Measurements from ENCODE around the gene MAP3K1.

Gene MAP3K1

DNA sequence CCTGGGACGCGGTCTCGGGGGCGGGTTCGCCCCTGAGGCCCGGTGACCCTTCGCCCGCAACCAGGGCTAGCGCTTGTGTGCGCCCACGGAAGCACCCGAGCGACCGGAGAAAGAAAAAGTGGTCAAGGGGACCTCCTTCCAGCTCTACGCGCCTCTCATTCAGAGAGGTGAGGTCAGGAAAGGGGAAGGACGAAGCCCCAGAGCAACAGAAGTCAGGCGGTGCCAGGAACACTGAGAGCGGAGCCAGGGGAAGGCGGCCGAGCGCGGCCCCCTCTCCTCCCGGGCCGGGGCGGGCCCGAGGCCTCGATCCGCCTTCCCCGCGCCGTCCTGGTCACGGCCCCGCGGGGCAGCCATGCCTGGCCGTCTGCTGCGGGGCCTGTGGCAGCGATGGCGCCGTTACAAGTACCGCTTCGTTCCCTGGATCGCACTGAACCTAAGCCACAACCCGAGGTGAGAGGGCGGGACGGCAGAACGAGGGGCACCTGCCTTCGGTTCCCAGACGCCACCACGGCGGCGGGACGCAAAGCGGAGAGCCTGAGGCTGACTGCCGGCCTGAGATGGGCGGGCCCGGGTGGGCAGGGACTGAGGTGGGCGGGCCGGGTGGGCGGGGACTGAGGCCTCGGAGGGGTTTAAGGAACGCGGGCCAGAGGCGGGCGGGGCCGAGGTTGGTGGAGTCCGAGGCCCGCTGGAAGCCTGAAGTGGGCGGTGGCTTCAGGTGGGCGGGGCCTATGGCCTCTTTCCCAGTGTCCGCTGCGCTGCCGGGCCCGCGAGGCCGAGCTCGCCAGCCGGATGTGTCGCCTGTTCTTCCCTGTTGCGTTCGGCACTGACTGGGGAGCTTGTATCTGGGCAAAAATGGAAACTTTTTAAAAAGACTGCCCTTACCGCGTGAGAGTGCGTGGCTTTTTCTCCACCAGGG is 94.2 kb downstream of the MAP3K1 start, which contains the start of gene SETD9 (continued):
- TF ChIP-seq, protein P1, sequence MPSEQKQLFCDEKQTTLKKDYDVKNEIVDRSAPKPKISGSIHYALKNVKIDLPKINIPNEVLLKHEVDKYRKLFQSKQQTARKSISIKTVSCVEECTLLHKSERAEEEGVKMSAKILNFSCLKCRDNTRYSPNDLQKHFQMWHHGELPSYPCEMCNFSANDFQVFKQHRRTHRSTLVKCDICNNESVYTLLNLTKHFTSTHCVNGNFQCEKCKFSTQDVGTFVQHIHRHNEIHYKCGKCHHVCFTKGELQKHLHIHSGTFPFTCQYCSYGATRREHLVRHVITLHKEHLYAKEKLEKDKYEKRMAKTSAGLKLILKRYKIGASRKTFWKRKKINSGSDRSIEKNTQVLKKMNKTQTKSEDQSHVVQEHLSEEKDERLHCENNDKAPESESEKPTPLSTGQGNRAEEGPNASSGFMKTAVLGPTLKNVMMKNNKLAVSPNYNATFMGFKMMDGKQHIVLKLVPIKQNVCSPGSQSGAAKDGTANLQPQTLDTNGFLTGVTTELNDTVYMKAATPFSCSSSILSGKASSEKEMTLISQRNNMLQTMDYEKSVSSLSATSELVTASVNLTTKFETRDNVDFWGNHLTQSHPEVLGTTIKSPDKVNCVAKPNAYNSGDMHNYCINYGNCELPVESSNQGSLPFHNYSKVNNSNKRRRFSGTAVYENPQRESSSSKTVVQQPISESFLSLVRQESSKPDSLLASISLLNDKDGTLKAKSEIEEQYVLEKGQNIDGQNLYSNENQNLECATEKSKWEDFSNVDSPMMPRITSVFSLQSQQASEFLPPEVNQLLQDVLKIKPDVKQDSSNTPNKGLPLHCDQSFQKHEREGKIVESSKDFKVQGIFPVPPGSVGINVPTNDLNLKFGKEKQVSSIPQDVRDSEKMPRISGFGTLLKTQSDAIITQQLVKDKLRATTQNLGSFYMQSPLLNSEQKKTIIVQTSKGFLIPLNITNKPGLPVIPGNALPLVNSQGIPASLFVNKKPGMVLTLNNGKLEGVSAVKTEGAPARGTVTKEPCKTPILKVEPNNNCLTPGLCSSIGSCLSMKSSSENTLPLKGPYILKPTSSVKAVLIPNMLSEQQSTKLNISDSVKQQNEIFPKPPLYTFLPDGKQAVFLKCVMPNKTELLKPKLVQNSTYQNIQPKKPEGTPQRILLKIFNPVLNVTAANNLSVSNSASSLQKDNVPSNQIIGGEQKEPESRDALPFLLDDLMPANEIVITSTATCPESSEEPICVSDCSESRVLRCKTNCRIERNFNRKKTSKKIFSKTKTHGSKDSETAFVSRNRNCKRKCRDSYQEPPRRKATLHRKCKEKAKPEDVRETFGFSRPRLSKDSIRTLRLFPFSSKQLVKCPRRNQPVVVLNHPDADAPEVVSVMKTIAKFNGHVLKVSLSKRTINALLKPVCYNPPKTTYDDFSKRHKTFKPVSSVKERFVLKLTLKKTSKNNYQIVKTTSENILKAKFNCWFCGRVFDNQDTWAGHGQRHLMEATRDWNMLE (tag by site-specific recombination; conservative IDR thresholded peaks at IDR 0.05; ENCODE audit: low read depth): no peak
- TF ChIP-seq, protein P2, sequence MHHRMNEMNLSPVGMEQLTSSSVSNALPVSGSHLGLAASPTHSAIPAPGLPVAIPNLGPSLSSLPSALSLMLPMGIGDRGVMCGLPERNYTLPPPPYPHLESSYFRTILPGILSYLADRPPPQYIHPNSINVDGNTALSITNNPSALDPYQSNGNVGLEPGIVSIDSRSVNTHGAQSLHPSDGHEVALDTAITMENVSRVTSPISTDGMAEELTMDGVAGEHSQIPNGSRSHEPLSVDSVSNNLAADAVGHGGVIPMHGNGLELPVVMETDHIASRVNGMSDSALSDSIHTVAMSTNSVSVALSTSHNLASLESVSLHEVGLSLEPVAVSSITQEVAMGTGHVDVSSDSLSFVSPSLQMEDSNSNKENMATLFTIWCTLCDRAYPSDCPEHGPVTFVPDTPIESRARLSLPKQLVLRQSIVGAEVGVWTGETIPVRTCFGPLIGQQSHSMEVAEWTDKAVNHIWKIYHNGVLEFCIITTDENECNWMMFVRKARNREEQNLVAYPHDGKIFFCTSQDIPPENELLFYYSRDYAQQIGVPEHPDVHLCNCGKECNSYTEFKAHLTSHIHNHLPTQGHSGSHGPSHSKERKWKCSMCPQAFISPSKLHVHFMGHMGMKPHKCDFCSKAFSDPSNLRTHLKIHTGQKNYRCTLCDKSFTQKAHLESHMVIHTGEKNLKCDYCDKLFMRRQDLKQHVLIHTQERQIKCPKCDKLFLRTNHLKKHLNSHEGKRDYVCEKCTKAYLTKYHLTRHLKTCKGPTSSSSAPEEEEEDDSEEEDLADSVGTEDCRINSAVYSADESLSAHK (tag by site-specific recombination; IDR thresholded peaks at IDR 0.05): no peak
- TF ChIP-seq ZSCAN16 (tag by site-specific recombination; IDR thresholded peaks at IDR 0.05) (no peak), ZNF707 (tag by site-specific recombination; IDR thresholded peaks at IDR 0.05) (no peak), ZNF214 (tag by site-specific recombination; IDR thresholded peaks at IDR 0.05; ENCODE audit: borderline replicate concordance) (no peak), ZNF785 (tag by site-specific recombination; IDR thresholded peaks at IDR 0.05) (0 out of 2 replicates have a peak, but pooled peaks have one; percentile 55)

DNA sequence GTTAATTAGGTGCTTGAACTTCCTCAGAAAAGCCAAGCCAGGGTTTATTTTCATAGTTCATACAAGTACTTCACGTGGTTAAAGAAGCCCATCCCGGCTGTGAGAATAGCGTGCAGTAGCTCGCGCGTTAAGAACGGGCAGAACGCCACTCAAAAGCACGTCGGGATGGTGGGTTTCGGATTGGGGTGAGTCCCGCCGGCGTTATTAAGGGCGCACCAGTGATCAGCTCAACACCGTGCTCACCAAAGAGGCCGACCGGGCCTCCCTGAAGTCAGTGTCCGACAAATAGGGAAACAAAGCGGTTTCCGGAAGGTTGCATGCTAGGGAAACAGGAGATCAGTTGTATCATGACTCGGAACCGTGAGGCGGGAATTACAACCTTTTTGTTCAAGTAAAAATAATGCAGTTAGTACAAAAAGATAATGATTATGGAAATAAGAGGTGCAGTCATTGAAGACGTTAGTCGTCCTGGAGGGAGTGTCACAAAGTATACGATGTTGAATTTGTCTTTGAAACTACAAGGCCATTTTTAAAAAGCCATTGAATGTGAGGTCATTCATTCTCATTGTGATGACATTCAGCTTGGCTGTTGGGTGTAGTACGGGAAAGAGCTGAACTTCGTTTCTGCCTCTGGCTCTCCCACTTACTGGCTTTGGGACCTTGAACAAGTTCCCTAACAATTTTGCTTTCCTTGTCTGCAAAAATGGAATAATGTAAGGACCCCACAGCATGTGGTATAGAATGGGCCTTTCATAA is 95.0 kb downstream of the MAP3K1 start:
- H3K36me3 ChIP-seq (ENCODE audit: control insufficient read depth in 2 of 2, insufficient read depth in 1 of 2, low read length in 2 of 2): peaks cover 0 to 4% of the 10 kb centered on the region in 2 experiments; a peak in 2 of 3 replicates
- no peaks in the 10 kb centered on the region for H3K9me3 ChIP-seq (ENCODE audit: control insufficient read depth, insufficient read depth, low read depth, low read length)
- ChIA-PET POLR2A (interaction anchor here (0.9 to 3.4 kb wide), 7 partner anchors 14 to 359 kb away, joined by 3 to 25 read pairs (median 4); partner anchors contain the start of gene GPBP1), CTCF (interaction anchor here (0.6 to 1.3 kb wide), 2 partner anchors 10 to 1409 kb away, joined by 3 to 4 read pairs; no protein-coding TSS in a partner anchor)
- peak overlapping the region; percentile 65 for H3K27ac ChIP-seq (ENCODE audit: extremely low read depth, low read depth, low read length)
- H3K4me1 ChIP-seq (ENCODE audit: control insufficient read depth, insufficient read depth, low read length): no peaks in the 10 kb centered on the region
- H3K4me3 ChIP-seq (ENCODE audit: low read depth, low read length): peak overlapping the region; percentile 44
- TF ChIP-seq ZNF837 (tag by site-specific recombination; IDR thresholded peaks at IDR 0.05): no peak
- TF ChIP-seq ZNF843 (tag by site-specific recombination; IDR thresholded peaks at IDR 0.05): no peak
- TF ChIP-seq, protein P3, sequence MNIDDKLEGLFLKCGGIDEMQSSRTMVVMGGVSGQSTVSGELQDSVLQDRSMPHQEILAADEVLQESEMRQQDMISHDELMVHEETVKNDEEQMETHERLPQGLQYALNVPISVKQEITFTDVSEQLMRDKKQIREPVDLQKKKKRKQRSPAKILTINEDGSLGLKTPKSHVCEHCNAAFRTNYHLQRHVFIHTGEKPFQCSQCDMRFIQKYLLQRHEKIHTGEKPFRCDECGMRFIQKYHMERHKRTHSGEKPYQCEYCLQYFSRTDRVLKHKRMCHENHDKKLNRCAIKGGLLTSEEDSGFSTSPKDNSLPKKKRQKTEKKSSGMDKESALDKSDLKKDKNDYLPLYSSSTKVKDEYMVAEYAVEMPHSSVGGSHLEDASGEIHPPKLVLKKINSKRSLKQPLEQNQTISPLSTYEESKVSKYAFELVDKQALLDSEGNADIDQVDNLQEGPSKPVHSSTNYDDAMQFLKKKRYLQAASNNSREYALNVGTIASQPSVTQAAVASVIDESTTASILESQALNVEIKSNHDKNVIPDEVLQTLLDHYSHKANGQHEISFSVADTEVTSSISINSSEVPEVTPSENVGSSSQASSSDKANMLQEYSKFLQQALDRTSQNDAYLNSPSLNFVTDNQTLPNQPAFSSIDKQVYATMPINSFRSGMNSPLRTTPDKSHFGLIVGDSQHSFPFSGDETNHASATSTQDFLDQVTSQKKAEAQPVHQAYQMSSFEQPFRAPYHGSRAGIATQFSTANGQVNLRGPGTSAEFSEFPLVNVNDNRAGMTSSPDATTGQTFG (tag by site-specific recombination; IDR thresholded peaks at IDR 0.05; ENCODE audit: borderline replicate concordance): no peak
- 0 out of 2 replicates have a peak, but pooled peaks have one; percentile 15 for TF ChIP-seq ZNF76 (tag by site-specific recombination; IDR thresholded peaks at IDR 0.05; ENCODE audit: borderline replicate concordance, low read depth)
- TF ChIP-seq, protein P4, sequence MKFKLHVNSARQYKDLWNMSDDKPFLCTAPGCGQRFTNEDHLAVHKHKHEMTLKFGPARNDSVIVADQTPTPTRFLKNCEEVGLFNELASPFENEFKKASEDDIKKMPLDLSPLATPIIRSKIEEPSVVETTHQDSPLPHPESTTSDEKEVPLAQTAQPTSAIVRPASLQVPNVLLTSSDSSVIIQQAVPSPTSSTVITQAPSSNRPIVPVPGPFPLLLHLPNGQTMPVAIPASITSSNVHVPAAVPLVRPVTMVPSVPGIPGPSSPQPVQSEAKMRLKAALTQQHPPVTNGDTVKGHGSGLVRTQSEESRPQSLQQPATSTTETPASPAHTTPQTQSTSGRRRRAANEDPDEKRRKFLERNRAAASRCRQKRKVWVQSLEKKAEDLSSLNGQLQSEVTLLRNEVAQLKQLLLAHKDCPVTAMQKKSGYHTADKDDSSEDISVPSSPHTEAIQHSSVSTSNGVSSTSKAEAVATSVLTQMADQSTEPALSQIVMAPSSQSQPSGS (tag by site-specific recombination; IDR thresholded peaks at IDR 0.05; ENCODE audit: low read depth): peak; percentile 45; the same call in 1 of the 2 replicates
- TF ChIP-seq, protein P5, sequence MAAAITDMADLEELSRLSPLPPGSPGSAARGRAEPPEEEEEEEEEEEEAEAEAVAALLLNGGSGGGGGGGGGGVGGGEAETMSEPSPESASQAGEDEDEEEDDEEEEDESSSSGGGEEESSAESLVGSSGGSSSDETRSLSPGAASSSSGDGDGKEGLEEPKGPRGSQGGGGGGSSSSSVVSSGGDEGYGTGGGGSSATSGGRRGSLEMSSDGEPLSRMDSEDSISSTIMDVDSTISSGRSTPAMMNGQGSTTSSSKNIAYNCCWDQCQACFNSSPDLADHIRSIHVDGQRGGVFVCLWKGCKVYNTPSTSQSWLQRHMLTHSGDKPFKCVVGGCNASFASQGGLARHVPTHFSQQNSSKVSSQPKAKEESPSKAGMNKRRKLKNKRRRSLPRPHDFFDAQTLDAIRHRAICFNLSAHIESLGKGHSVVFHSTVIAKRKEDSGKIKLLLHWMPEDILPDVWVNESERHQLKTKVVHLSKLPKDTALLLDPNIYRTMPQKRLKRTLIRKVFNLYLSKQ (tag by site-specific recombination; IDR thresholded peaks at IDR 0.05; ENCODE audit: borderline replicate concordance): no peak
- no peak for TF ChIP-seq ZNF677 (tag by site-specific recombination; IDR thresholded peaks at IDR 0.05)
- no peak for TF ChIP-seq ZIC2 (tag by site-specific recombination; IDR thresholded peaks at IDR 0.05)
- TF ChIP-seq ZNF335 (tag by site-specific recombination; conservative IDR thresholded peaks at IDR 0.05): peak; percentile 89
- 0 out of 2 replicates have a peak, but pooled peaks have one; percentile 53 for TF ChIP-seq ZNF501 (tag by site-specific recombination; IDR thresholded peaks at IDR 0.05)
- peak; percentile 51; the same call in 1 of the 2 replicates for TF ChIP-seq ZFP37 (tag by site-specific recombination; IDR thresholded peaks at IDR 0.05)
- TF ChIP-seq YY2 (tag by site-specific recombination; IDR thresholded peaks at IDR 0.05): no peak
- no peak for TF ChIP-seq ZBTB1 (tag by site-specific recombination; IDR thresholded peaks at IDR 0.05)
